HCT116 (cell line): ENCODE data around the gene SRSF2. TPM values are rescaled to one million over a fixed set of nuclear protein-coding genes. Genes with fewer than 3 reads are reported as not detected.

Experiments
- ATAC-seq: fragments of 200-7000 bp; cut with Tn5 transposase; 2 replicates; pipeline ENCODE4 v1.9.1; 2020; ENCODE audit warnings: mild to moderate bottlenecking, moderate library complexity
- BruUV-seq: library from RNA; stranded (reverse); fragments of 400-500 nt; replicated peaks from 2 replicates; lab custom pipeline; 2021; lab: Mats Ljungman, UMichigan
- CTCF ChIA-PET: fragments of 300-600 bp; sonication (Branson Sonifier 250); formaldehyde crosslinking; loops from one replicate; lab custom pipeline; 2021; ENCODE audit warnings: antibody characterized with exemption; lab: Charles Lee
- POLR2A ChIA-PET: fragments of 300-600, 350-600 bp; sonication (Branson Sonifier 250); formaldehyde crosslinking; loops from one replicate; lab custom pipeline; 2021; ENCODE audit warnings: antibody characterized with exemption; lab: Charles Lee
- RAD21 ChIA-PET, 2 experiments: fragments of 300-600 bp; sonication (Branson Sonifier 250); formaldehyde crosslinking; loops; one replicate each; lab custom pipeline; 2023; ENCODE audit warnings: low total read pairs in 2 of 2; ENCODE audit not compliant: uncharacterized antibody in 2 of 2, unreplicated experiment in 2 of 2, low non-redundant PET in 1 of 2; lab: Charles Lee
- DNase-seq: peaks from one replicate; pipeline ENCODE4 v3.0.0-alpha.2; 2010; ENCODE audit warnings: low read depth, low spot score
- H2AFZ ChIP-seq: fragments of 200-600 bp; shearing (Covaris generic), sonication (generic); 2 replicates; pipeline ENCODE4 v1.6.1; 2017; ENCODE audit warnings: low read depth, mixed run types, mixed read lengths, antibody characterized with exemption, low read length; ENCODE audit not compliant: poor library complexity, severe bottlenecking
- H3K27ac ChIP-seq: 2 replicates; pipeline ENCODE4 v1.5.1; 2012; ENCODE audit warnings: low read depth, low read length
- H3K27me3 ChIP-seq: fragments of 200-600 bp; sonication (generic); 2 replicates; pipeline ENCODE4 v1.6.1; 2016; ENCODE audit warnings: mixed run types, low read length, mixed read lengths; ENCODE audit not compliant: insufficient read depth
- H3K36me3 ChIP-seq, 2 experiments: fragments of 200-500 bp in 1 of 2; fragments of 200-600 bp in 1 of 2; sonication (Bioruptor generic) in 1 of 2; sonication (generic) in 1 of 2; 2 replicates each; pipeline versions ENCODE4 v1.5.1 to v1.6.1; 2014 to 2016; ENCODE audit warnings: low read length in 2 of 2, inconsistent platforms in 1 of 2, mixed read lengths in 1 of 2, mixed run types in 1 of 2; ENCODE audit not compliant: insufficient read depth in 2 of 2, control insufficient read depth in 1 of 2
- H3K4me1 ChIP-seq, 2 experiments: fragments of 200-600 bp in 1 of 2; sonication (generic) in 1 of 2; 2 replicates each; pipeline versions ENCODE4 v1.5.1 to v1.6.1; 2012 to 2017; ENCODE audit warnings: low read length in 2 of 2, inconsistent platforms in 1 of 2, mild to moderate bottlenecking in 1 of 2, mixed read lengths in 1 of 2, mixed run types in 1 of 2, moderate library complexity in 1 of 2; ENCODE audit not compliant: insufficient read depth in 2 of 2, control insufficient read depth in 1 of 2
- H3K4me2 ChIP-seq: fragments of 200-600 bp; sonication (generic); 2 replicates; pipeline ENCODE4 v1.6.1; 2017; ENCODE audit warnings: mixed run types, low read length, mixed read lengths
- H3K4me3 ChIP-seq, 2 experiments: fragments of 200-600 bp in 1 of 2; sonication (generic) in 1 of 2; replicated peaks in 1 of 2; 2 replicates each; pipeline ENCODE4 v1.5.1; 2011 to 2016; ENCODE audit warnings: low read length in 2 of 2, control low read depth in 1 of 2, low read depth in 1 of 2, mild to moderate bottlenecking in 1 of 2, mixed read lengths in 1 of 2, mixed run types in 1 of 2
- H3K79me2 ChIP-seq: fragments of 200-600 bp; sonication (generic); 2 replicates; pipeline ENCODE4 v1.6.1; 2017; ENCODE audit warnings: mild to moderate bottlenecking, mixed run types, low read length, moderate library complexity, mixed read lengths; ENCODE audit not compliant: insufficient read depth
- H3K9ac ChIP-seq: fragments of 200-600 bp; sonication (generic); 2 replicates; pipeline ENCODE4 v1.6.1; 2016; ENCODE audit warnings: low read length, mixed read lengths
- H3K9me2 ChIP-seq: fragments of 200-600 bp; sonication (generic), shearing (Covaris generic); 2 replicates; pipeline ENCODE4 v1.6.1; 2017; ENCODE audit warnings: mixed run types, mild to moderate bottlenecking, moderate library complexity; ENCODE audit not compliant: insufficient read depth
- H3K9me3 ChIP-seq, 2 experiments: fragments of 200-500 bp in 1 of 2; fragments of 200-600 bp in 1 of 2; sonication (Bioruptor generic) in 1 of 2; sonication (generic) in 1 of 2; 2 replicates each; pipeline ENCODE4 v1.6.1; 2014 to 2017; ENCODE audit warnings: low read length in 2 of 2, mixed read lengths in 2 of 2, inconsistent platforms in 1 of 2, low read depth in 1 of 2, mild to moderate bottlenecking in 1 of 2, mixed run types in 1 of 2, moderate library complexity in 1 of 2; ENCODE audit not compliant: control insufficient read depth in 1 of 2, insufficient read depth in 1 of 2
- H4K20me1 ChIP-seq: fragments of 200-600 bp; sonication (generic), shearing (Covaris generic); 2 replicates; pipeline ENCODE4 v1.6.1; 2017; ENCODE audit warnings: mixed run types, mild to moderate bottlenecking, moderate library complexity; ENCODE audit not compliant: insufficient read depth
- CEBPB ChIP-seq: IDR thresholded peaks from 2 replicates; pipeline ENCODE4 v1.6.1; 2012; ENCODE audit warnings: low read depth
- CTCF ChIP-seq, 3 experiments: fragments of 200-600 bp in 1 of 3; sonication (generic) in 1 of 3; IDR thresholded peaks in 2 of 3; conservative IDR thresholded peaks in 1 of 3; 2 replicates each; pipeline ENCODE4 v1.5.1; 2012 to 2017; ENCODE audit warnings: low read depth in 2 of 3, low read length in 2 of 3, antibody characterized with exemption in 1 of 3, borderline replicate concordance in 1 of 3, control low read depth in 1 of 3, mild to moderate bottlenecking in 1 of 3, mixed read lengths in 1 of 3, mixed run types in 1 of 3, moderate library complexity in 1 of 3; ENCODE audit not compliant: insufficient read depth in 1 of 3
- ELF1 ChIP-seq: IDR thresholded peaks from 2 replicates; pipeline ENCODE4 v1.6.1; 2012; ENCODE audit warnings: low read depth, borderline replicate concordance
- EZH2 ChIP-seq: fragments of 200-600 bp; sonication (generic); IDR thresholded peaks from 2 replicates; pipeline ENCODE4 v1.6.1; 2017; ENCODE audit warnings: antibody characterized with exemption, mixed run types
- POLR2A ChIP-seq: IDR thresholded peaks from 2 replicates; pipeline ENCODE4 v1.7.0; 2011; ENCODE audit warnings: borderline replicate concordance; ENCODE audit not compliant: insufficient read depth, insufficient read length; ENCODE audit errors: extremely low read depth
- SIN3A ChIP-seq: IDR thresholded peaks from 2 replicates; pipeline ENCODE4 v1.6.1; 2012; ENCODE audit warnings: low read depth
- SRF ChIP-seq: IDR thresholded peaks from 2 replicates; pipeline ENCODE4 v1.6.1; 2012; ENCODE audit warnings: low read depth
- TCF7L2 ChIP-seq: IDR thresholded peaks from 2 replicates; pipeline ENCODE4 v1.7.0; 2011; ENCODE audit warnings: borderline replicate concordance, inconsistent platforms; ENCODE audit not compliant: insufficient read depth, insufficient read length; ENCODE audit errors: extremely low read depth
- YY1 ChIP-seq: IDR thresholded peaks from 2 replicates; pipeline ENCODE4 v1.6.1; 2011; ENCODE audit warnings: low read length, low read depth, moderate library complexity, mild to moderate bottlenecking; ENCODE audit not compliant: insufficient replicate concordance; ENCODE audit errors: extremely low read depth
- intact Hi-C: fragments of 100-400 bp; cut with micrococcal nuclease; formaldehyde crosslinking; loops from 2 replicates; pipeline ENCODE4 v1.10.0; 2022
- total RNA-seq: library from RNA; stranded (reverse); gene quantifications from one replicate; pipeline ENCODE4 v1.2.1, GENCODE V29; 2021; ENCODE audit not compliant: unreplicated experiment

Gene SRSF2
- total RNA-seq, 1 experiment from 2014 or later = 422 TPM

GRCh38 chr17:76716839-76717215, 20.3 kb downstream of the SRSF2 start:
- H3K79me2 ChIP-seq = peaks cover 38% of the 10 kb centered on the region
- DNase-seq = no peak
- H2AFZ ChIP-seq = no peak overlapping the region
- no peak overlapping the region for H3K4me3 ChIP-seq
- intact Hi-C loops = no loop called here
- POLR2A ChIA-PET = interaction anchor here (2.9 kb wide), 1 partner anchor 10 kb away, joined by 8 read pairs; the partner anchor contains the start of genes JMJD6 and METTL23
- CTCF ChIA-PET = interaction anchor here (0.9 to 2.5 kb wide), 4 partner anchors 11 to 193 kb away, joined by 3 to 9 read pairs (median 6); no protein-coding TSS in a partner anchor
- RAD21 ChIA-PET = no interaction called here
- no peak overlapping the region for H3K27ac ChIP-seq
- BruUV-seq = no TSS peak
- no peak for ATAC-seq
- H3K9me2 ChIP-seq = no peaks in the 10 kb centered on the region
- H4K20me1 ChIP-seq = peaks cover 4% of the 10 kb centered on the region; the same call in 1 of the 2 replicates
- TF ChIP-seq SRF (no peak), POLR2A (no peak), EZH2 (no peak), TCF7L2 (no peak), YY1 (no peak), SIN3A (no peak), CEBPB (no peak), CTCF (IDR thresholded peaks at IDR 0.05 in 2 of 3, conservative IDR thresholded peaks at IDR 0.05 in 1 of 3; ENCODE audit: borderline replicate concordance in 1 of 3, insufficient read depth in 1 of 3, low read depth in 2 of 3, low read length in 2 of 3) (no peak), ELF1 (no peak)
- TF ChIP-seq, all 23 proteins: peak for 0
- peaks cover under 1 to 1% of the 10 kb centered on the region in 2 experiments; a peak in 3 of 4 replicates for H3K4me1 ChIP-seq
- peaks cover 60 to 73% of the 10 kb centered on the region in 2 experiments for H3K36me3 ChIP-seq
- H3K4me2 ChIP-seq = no peak overlapping the region
- no peaks in the 10 kb centered on the region for H3K9me3 ChIP-seq
- no peak overlapping the region for H3K9ac ChIP-seq
- H3K27me3 ChIP-seq = no peaks in the 10 kb centered on the region
